Panc1 (cell line): Measurements from ENCODE around the gene FASTKD1. TPM values are rescaled to one million over a fixed set of nuclear protein-coding genes. Genes with fewer than 3 reads are reported as not detected.
"Not testable (repeated sequence)": the region's sequence is repeated elsewhere in the genome, so short reads cannot be mapped to it uniquely, and the experiment has no call there.

Experiments used
- ATAC-seq: fragments of 200-7000 bp; cut with Tn5 transposase; 2 replicates; pipeline ENCODE4 v1.9.1; 2020; ENCODE audit warnings: mild to moderate bottlenecking, moderate library complexity
- BruUV-seq: library from RNA; stranded (reverse); fragments of 400-500 nt; replicated peaks from 2 replicates; lab custom pipeline; 2021; lab: Mats Ljungman, UMichigan
- CTCF ChIA-PET: fragments of 300-600 bp; sonication (Branson Sonifier 250); formaldehyde crosslinking; loops from one replicate; lab custom pipeline; 2022; ENCODE audit warnings: antibody characterized with exemption; lab: Charles Lee
- POLR2A ChIA-PET: fragments of 300-600 bp; sonication (Branson Sonifier 250); formaldehyde crosslinking; loops from one replicate; lab custom pipeline; 2022; ENCODE audit warnings: antibody characterized with exemption; lab: Charles Lee
- DNase-seq: peaks from one replicate; pipeline ENCODE4 v3.0.0-alpha.2; 2010; ENCODE audit warnings: low read depth, low spot score
- H3K27ac ChIP-seq: 2 replicates; pipeline ENCODE4 v1.5.1; 2011; ENCODE audit warnings: mild to moderate bottlenecking, low read length, inconsistent platforms
- H3K27me3 ChIP-seq: fragments of 200-500 bp; sonication (Bioruptor generic); 2 replicates; pipeline ENCODE4 v1.6.0; 2014; ENCODE audit warnings: low read length, inconsistent platforms; ENCODE audit not compliant: control insufficient read depth, insufficient read depth
- H3K36me3 ChIP-seq: fragments of 200-500 bp; sonication (Bioruptor generic); 2 replicates; pipeline ENCODE4 v1.5.1; 2014; ENCODE audit warnings: inconsistent platforms, mild to moderate bottlenecking, low read length, moderate library complexity; ENCODE audit not compliant: control insufficient read depth, insufficient read depth
- H3K4me1 ChIP-seq: 2 replicates; pipeline ENCODE4 v1.5.1; 2011; ENCODE audit warnings: inconsistent platforms, mild to moderate bottlenecking, low read length, moderate library complexity; ENCODE audit not compliant: control insufficient read depth, insufficient read depth
- H3K4me3 ChIP-seq, 2 experiments: 2 replicates each; pipeline ENCODE4 v1.5.1; 2011 to 2012; ENCODE audit warnings: low read depth in 2 of 2, low read length in 2 of 2, mild to moderate bottlenecking in 2 of 2, inconsistent platforms in 1 of 2, moderate library complexity in 1 of 2
- H3K9me3 ChIP-seq: fragments of 200-500 bp; sonication (Bioruptor generic); 2 replicates; pipeline ENCODE4 v1.5.1; 2014; ENCODE audit warnings: low read depth, mild to moderate bottlenecking, inconsistent platforms, low read length, moderate library complexity; ENCODE audit not compliant: control insufficient read depth, insufficient read depth
- POLR2AphosphoS5 ChIP-seq: IDR thresholded peaks from 2 replicates; pipeline ENCODE4 v1.6.1; 2012; ENCODE audit warnings: mild to moderate bottlenecking, low read depth, low read length, moderate library complexity
- SIN3A ChIP-seq: IDR thresholded peaks from 2 replicates; pipeline ENCODE4 v1.6.1; 2012; ENCODE audit warnings: low read depth, mild to moderate bottlenecking, low read length, moderate library complexity, borderline replicate concordance; ENCODE audit not compliant: insufficient read depth
- TCF7L2 ChIP-seq: IDR thresholded peaks from 2 replicates; pipeline ENCODE4 v1.6.1; 2011; ENCODE audit warnings: mild to moderate bottlenecking, low read depth, low read length, inconsistent platforms
- in situ Hi-C: cut with HindIII; loops from 2 replicates; pipeline ENCODE4 v1.10.0; 2016; ENCODE audit warnings: low sequenced_read_pairs, low pct_unique_long_range_greater_than_20kb
- intact Hi-C: fragments of 100-400 bp; cut with micrococcal nuclease; formaldehyde crosslinking; loops from one replicate; pipeline ENCODE4 v1.10.0; 2022; ENCODE audit not compliant: unreplicated experiment
- total RNA-seq: library from RNA; stranded (reverse); gene quantifications from one replicate; pipeline ENCODE4 v1.2.1, GENCODE V29; 2021; ENCODE audit not compliant: unreplicated experiment
- TF ChIP-seq, protein P1 (sequence below): fragments of 450-650 bp; IDR thresholded peaks from 2 replicates; pipeline ENCODE4 v1.5.1; 2017; ENCODE audit warnings: mild to moderate bottlenecking
- TF ChIP-seq, protein P2 (sequence below), 2 experiments: IDR thresholded peaks; 2 replicates each; pipeline ENCODE4 v1.6.1; 2011 to 2012; ENCODE audit warnings: low read depth in 2 of 2, control low read depth in 1 of 2, low read length in 1 of 2, mild to moderate bottlenecking in 1 of 2, moderate library complexity in 1 of 2; ENCODE audit not compliant: insufficient read depth in 1 of 2

FASTKD1 gene
- total RNA-seq, 1 experiment from 2014 or later, result 37.2 TPM

DNA sequence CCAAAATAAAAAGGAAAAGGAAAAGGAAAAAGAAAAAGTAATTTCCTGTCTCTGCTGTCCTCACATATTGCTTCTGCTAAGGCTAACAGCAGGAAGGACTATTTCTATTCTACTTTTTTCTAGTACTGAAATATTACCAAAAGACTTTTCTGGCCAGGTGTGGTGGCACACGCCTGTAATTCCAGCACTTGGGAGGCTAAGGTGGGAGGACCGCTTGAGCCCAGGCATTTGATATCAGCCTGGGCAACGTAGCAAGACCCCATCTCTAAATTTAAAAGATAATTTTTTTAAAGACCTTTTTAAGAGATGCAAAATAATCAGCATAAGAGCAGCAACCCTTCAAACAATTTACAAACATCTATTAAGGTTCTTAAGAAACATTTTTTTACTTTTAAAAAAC, 31.2 kb downstream of the FASTKD1 start:
- CTCF ChIA-PET, result no interaction called here

DNA sequence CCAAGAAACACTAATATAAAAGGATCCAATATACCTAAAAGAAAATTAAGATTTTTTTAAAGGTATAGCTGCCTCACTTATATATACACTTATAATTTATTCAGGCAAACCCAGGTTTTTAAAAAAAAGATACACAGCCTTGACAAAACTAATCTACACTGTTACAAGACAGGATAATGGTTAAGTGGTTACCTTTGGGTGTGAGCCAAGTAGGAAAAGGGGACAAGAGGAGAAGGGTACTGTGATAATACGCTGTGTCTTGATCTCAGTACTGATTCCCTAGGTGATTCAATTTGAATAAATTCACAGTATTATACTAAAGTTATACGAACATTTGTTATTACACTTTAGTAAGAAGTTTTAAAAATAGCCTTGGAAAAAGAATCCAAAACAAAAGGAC, 33.5 kb downstream of the FASTKD1 start:
- ATAC-seq (no peak), DNase-seq (no peak)
- Histone ChIP-seq H3K4me1 (no peaks in the 10 kb centered on the region), H3K27me3 (no peaks in the 10 kb centered on the region), H3K27ac (no peak overlapping the region), H3K36me3 (no peaks in the 10 kb centered on the region), H3K4me3 (no peak overlapping the region), H3K9me3 (no peaks in the 10 kb centered on the region)
- POLR2A ChIA-PET, result no interaction called here
- in situ Hi-C loops (no loop called here), intact Hi-C loops (no loop called here)
- BruUV-seq, result no TSS peak
- TF ChIP-seq SIN3A, result no peak
- no peak for TF ChIP-seq TCF7L2
- TF ChIP-seq, protein P1, sequence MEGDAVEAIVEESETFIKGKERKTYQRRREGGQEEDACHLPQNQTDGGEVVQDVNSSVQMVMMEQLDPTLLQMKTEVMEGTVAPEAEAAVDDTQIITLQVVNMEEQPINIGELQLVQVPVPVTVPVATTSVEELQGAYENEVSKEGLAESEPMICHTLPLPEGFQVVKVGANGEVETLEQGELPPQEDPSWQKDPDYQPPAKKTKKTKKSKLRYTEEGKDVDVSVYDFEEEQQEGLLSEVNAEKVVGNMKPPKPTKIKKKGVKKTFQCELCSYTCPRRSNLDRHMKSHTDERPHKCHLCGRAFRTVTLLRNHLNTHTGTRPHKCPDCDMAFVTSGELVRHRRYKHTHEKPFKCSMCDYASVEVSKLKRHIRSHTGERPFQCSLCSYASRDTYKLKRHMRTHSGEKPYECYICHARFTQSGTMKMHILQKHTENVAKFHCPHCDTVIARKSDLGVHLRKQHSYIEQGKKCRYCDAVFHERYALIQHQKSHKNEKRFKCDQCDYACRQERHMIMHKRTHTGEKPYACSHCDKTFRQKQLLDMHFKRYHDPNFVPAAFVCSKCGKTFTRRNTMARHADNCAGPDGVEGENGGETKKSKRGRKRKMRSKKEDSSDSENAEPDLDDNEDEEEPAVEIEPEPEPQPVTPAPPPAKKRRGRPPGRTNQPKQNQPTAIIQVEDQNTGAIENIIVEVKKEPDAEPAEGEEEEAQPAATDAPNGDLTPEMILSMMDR, result no peak
- TF ChIP-seq, protein P2, sequence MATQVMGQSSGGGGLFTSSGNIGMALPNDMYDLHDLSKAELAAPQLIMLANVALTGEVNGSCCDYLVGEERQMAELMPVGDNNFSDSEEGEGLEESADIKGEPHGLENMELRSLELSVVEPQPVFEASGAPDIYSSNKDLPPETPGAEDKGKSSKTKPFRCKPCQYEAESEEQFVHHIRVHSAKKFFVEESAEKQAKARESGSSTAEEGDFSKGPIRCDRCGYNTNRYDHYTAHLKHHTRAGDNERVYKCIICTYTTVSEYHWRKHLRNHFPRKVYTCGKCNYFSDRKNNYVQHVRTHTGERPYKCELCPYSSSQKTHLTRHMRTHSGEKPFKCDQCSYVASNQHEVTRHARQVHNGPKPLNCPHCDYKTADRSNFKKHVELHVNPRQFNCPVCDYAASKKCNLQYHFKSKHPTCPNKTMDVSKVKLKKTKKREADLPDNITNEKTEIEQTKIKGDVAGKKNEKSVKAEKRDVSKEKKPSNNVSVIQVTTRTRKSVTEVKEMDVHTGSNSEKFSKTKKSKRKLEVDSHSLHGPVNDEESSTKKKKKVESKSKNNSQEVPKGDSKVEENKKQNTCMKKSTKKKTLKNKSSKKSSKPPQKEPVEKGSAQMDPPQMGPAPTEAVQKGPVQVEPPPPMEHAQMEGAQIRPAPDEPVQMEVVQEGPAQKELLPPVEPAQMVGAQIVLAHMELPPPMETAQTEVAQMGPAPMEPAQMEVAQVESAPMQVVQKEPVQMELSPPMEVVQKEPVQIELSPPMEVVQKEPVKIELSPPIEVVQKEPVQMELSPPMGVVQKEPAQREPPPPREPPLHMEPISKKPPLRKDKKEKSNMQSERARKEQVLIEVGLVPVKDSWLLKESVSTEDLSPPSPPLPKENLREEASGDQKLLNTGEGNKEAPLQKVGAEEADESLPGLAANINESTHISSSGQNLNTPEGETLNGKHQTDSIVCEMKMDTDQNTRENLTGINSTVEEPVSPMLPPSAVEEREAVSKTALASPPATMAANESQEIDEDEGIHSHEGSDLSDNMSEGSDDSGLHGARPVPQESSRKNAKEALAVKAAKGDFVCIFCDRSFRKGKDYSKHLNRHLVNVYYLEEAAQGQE (IDR thresholded peaks at IDR 0.05; ENCODE audit: insufficient read depth in 1 of 2, low read depth in 2 of 2, low read length in 1 of 2), result no peak
- TF ChIP-seq POLR2AphosphoS5, result no peak
- CTCF ChIA-PET, result no interaction called here

More for the DNA sequence above, 31.2 kb downstream of the FASTKD1 start:
- Histone ChIP-seq H3K9me3 (no peaks in the 10 kb centered on the region), H3K27ac (no peak overlapping the region), H3K4me3 (no peak overlapping the region), H3K36me3 (no peaks in the 10 kb centered on the region), H3K27me3 (no peaks in the 10 kb centered on the region), H3K4me1 (no peaks in the 10 kb centered on the region)
- intact Hi-C loops (no loop called here), in situ Hi-C loops (no loop called here)
- TF ChIP-seq TCF7L2 (no peak), SIN3A (no peak), POLR2AphosphoS5 (no peak)
- TF ChIP-seq, protein P2 (IDR thresholded peaks at IDR 0.05; ENCODE audit: insufficient read depth in 1 of 2, low read depth in 2 of 2, low read length in 1 of 2), result no peak
- TF ChIP-seq, protein P1, result no peak
- ATAC-seq (no peak), DNase-seq (no peak)
- no TSS peak for BruUV-seq
- POLR2A ChIA-PET, result no interaction called here

DNA sequence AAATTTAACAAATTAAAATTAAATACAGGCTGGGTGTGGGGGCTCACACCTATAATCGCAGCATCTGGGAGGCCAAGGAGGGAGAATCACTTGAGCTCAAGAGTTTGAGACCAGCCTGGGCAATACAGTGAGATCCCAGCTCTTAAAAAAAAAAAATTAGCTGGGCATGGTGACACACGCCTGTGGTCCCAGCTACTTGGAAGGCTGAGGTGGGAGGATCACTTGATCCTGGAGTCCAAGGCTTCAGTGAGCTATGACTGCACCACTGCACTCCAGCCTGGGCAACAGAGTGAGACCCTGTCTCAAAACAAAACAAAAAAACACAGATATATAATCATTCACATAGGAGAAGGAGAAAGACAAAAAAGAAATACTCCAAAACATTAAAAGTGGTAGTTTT, 34.2 kb downstream of the FASTKD1 start:
- CTCF ChIA-PET, H3K27ac ChIP-seq, H3K9me3 ChIP-seq, ATAC-seq, H3K4me1 ChIP-seq, DNase-seq, H3K4me3 ChIP-seq, POLR2A ChIA-PET, H3K27me3 ChIP-seq, in situ Hi-C loops, BruUV-seq, H3K36me3 ChIP-seq, intact Hi-C loops: not testable (repeated sequence)
